ENCODE measurements around the gene ECSCR. TPM values are rescaled to one million over a fixed set of nuclear protein-coding genes. Genes with fewer than 3 reads are reported as not detected.

ECSCR gene
- total and polyA plus RNA-seq, 2 of the 8 experiments (the other 6 are each of a cell fraction or from before 2014, with no cell fraction given): 2.7 to 7.2 TPM

- TF ChIP-seq CHD7 (IDR thresholded peaks at IDR 0.05; ENCODE audit: insufficient replicate concordance, low read length) (no peak), RXRA (IDR thresholded peaks at IDR 0.05; ENCODE audit: insufficient read depth, low read depth, low read length) (no peak), TEAD4 (IDR thresholded peaks at IDR 0.05; ENCODE audit: low read depth, low read length) (no peak), CHD2 (IDR thresholded peaks at IDR 0.05; ENCODE audit: low read length) (no peak), ASH2L (IDR thresholded peaks at IDR 0.05; ENCODE audit: low read length) (no peak), SP4 (IDR thresholded peaks at IDR 0.05; ENCODE audit: low read length) (no peak)
Observed at GRCh38 chr5:139418793-139419192, 43.8 kb downstream of the ECSCR start (continued).
